Activated CD4-positive, alpha-beta T cell treated with anti-CD3 and anti-CD28 coated beads, Interleukin-2, Interleukin-4, amounts not matched to agents 100 ng/mL and 50 ng/mL, durations not matched to agents 16 hours and 8 hours (primary cell): ENCODE data around the gene NCAM2.

Experiments
- DNase-seq: peaks from one replicate; pipeline ENCODE4 v3.0.0-alpha.2; 2020; ENCODE audit warnings: low spot score

NCAM2 gene

GRCh38 chr21:21458124-21458631 is 460.0 kb downstream of the NCAM2 start:
- no peak for DNase-seq

DNA sequence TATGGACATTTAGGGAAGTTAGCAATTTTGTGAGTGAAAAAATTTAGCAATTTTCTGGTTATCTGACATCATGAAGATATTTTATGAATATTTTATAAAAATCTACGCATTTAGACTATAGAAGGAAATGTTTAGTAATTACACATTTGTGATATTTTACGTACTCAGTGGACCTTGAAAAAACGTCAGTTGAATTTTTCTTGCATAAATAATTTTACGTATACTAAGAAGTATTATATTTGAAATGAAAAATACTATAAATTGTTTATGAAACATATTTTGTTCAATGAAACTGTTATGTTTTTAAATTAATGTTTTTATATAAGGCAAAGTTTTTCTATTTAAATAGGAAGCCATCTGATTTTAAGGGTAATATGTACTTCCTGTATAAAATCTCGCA is 462.8 kb downstream of the NCAM2 start:
- DNase-seq, result no peak

DNA sequence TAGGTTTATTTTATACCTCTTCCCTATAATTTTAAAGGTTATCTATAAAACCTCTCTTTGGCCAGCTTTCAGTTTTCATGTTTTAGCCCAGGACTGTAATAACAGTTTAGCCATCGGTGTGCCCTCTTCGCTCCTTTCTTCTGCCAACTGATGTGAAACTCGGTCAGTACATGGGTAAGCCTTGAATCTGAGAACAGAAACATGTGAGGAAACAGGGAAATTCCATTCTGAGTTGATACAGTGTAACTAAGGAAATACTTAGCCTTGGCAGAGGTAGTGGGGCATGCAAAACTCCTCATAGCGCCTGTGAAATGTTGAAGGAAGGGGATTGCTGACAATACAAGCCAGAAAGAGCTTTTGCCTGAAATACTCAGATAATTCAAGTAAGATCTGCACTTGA is 465.2 kb downstream of the NCAM2 start:
- DNase-seq, result no peak

DNA sequence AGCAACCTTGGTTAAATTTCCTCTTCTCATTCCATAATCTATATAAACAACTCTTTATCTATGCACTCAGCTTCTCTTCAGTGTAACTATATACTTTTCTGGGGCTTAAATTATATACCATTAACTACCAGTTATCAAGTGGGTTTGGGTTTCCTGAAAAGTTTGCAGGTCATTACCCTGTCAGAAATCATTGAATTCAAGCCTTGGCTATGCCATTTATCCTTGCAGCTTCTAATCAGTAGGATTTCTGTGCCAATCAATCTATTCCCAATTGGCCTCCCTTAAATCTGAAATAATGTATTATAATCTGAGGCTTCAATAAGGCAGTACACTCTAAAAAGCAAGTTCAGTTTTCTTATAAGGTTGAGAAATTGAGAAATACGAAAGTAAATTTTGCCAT is 466.5 kb downstream of the NCAM2 start:
- DNase-seq, result no peak

DNA sequence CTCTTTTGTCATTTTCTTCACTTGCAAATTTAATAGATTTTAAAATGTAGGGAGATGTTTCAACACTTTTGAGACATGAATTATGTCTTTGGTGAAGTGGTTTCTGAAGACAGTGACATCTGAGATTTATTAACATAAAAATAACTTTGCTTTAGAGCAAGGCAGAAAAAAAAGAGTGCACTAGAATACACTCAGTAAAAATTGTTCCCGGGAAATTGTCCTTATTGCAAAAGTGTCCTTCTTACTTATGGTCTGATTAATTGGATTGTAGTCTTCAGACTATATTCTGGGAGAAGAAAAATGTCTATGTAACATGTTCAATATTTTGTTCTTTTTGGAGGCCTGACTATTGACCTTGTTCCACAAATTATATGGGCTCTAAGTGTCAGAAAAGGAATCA is 468.5 kb downstream of the NCAM2 start:
- no peak for DNase-seq

DNA sequence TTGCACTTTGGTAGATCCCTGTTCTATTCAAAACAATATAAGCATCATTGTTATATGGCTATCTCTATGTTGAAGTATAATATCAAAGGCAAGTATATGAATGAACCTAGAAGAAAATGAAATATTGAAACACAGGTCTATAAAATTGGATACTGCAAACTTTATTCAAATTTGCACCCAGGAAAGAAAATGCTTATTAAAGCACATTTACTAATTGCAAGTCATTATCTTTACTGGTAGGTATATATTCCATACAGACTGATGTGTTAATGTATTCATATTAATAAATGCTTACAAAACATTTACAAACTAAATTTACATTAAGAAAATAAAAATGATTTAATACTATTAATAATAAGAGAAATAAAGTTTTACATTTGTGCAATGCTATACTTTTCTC is 469.8 kb downstream of the NCAM2 start:
- DNase-seq, result no peak

DNA sequence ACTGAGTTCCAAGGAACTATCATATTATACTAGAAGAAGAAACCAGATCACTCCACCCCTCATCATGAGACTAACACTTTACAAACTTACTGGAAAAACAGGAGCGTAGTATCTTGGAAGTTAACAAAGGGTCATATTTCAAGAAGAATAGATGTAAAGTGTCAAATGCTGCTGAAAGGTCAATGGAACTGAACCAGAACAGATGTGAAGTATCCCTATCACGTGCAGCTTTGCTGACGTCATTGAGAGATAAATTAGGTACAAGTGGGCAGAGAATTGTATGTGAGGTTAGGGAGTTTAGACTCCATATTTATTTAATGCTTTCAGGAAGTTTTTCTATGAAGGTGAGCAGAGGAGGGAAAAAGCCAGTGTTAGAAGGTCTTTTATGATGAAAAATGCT is 483.0 kb downstream of the NCAM2 start:
- DNase-seq, result no peak

DNA sequence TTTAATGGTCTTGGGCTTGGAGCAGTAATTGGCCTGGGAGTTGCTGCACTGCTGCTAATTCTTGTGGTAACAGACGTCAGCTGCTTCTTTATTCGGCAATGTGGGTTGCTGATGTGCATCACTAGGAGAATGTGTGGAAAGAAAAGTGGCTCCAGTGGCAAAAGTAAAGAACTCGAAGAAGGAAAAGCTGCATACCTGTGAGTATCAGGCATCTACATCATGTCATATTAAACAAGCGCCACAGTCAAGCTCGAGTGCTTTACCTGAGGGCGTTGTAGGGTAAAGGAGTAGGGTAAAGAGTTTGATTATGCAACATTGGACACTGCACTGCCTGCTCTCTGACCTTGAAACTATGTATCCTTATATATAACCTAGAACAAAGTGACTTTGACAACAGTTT is 510.6 kb downstream of the NCAM2 start:
- no peak for DNase-seq

DNA sequence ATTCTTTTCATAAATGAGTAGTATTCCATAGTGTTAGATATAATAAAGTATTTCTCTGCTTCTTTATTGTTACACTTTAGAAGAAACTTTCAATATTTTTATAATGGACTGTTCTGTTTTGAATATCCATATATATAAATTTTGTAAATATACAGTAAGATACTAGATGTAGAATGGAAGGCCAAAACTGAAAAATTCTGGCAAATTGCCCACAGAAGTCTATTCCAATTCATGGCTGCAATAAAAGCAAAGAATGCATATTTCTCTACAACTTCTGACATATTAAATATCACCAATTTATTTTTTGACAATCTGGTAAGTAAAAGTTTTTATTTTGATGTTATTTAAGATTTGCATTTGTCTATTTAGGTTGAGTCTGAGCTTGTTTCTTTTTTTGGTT is 532.5 kb downstream of the NCAM2 start:
- DNase-seq, result no peak

DNA sequence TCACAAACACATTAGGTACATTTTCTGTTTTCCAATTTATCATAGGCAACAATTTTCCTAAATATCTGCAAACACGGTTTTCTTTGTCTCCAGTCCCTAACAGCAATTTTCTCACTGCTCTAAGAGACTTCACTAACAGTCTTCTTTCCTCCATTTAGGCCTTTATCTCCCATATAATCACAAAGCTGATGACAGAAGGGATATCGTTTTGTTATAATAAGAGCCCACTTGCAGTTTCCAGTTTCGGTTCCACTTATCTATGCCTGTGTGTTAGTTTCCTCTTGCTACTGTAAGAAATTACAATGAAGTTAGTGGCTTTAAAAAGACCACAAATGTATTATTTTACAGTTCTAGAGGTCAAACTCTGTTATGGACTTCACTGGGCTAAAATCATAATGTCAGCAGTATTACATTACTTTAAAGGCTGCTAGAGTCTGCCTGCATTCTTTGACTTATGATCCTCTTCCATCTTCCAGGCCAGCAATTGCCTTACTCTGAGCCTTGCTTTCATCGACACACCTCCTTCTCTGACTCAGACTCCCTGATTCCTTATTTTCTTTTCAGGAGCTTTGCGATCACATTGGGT is 549.3 kb downstream of the NCAM2 start:
- no peak for DNase-seq

DNA sequence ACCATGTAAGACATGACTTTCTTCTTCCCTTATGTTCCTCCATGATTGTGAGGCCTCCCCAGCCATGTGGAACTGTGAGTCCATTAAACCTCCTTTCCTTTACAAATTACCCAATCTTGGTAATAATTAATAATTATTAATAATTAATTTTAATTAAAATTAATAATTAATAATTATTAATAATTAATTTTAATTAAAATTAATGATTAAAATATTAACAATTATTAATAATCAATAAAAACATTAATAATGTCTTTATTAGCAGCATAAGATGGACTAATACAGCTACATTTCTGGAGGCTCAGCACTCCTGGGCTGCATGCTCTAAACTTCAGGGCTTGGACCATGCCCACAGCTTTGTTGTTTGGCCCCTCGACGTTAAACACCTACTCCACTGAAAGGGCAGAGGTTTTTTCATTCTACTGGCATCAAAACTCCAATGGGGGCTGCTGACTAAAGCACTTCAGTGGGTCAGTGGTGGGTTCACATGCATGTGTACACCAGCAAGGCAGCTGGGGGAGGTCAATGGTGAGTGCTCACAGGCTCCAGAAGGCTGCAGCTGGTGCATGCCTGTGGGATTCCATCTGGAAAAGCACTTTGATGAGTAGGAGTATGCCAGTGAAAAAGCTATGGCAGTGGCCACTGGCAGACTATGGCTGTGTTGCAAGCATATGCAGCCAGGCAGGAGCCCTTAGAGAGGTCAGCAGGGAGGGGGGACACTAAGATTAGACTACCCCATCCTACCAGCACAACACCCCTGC is 561.3 kb downstream of the NCAM2 start:
- DNase-seq, result no peak
